Panc1 (cell line): ENCODE measurements around the gene BCAS3.

Source experiments
- CTCF ChIP-seq: fragments of 450-650 bp; IDR thresholded peaks from 2 replicates; pipeline ENCODE4 v1.5.1; 2017; ENCODE audit warnings: mild to moderate bottlenecking
- SIN3A ChIP-seq: IDR thresholded peaks from 2 replicates; pipeline ENCODE4 v1.6.1; 2012; ENCODE audit warnings: low read depth, mild to moderate bottlenecking, low read length, moderate library complexity, borderline replicate concordance; ENCODE audit not compliant: insufficient read depth

DNA sequence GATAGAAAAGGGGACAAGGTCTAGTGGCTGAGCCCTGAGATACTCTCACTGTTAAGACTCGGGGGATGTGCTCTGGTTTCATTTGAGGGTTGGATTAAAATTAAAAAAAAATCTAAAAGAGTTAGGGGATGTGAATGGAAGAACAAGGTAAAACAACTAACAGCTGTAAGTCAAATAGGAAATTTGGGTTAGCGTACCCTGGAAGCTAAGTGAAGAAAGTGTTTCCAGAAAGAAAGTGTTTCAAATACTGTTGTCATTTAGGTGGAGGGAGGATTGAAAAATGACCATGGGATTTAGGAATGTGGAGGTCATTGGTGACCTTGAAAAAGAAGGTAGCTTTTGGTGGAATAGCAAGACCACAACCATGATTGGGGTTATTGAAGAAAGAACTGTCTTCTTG lies 40.0 kb upstream of the BCAS3 start:
- TF ChIP-seq CTCF (no peak), SIN3A (no peak)
